WI38 (cell line): ENCODE results near the gene FOXJ1.

Experiments
- H3K4me3 ChIP-seq: 2 replicates; pipeline ENCODE4 v1.5.1; 2011; ENCODE audit warnings: low read depth, mild to moderate bottlenecking, control low read depth, low read length
- TF ChIP-seq, protein P1 (sequence below): IDR thresholded peaks from 2 replicates; pipeline ENCODE4 v1.5.1; 2012; ENCODE audit warnings: low read depth, mild to moderate bottlenecking, control low read depth, low read length

Gene FOXJ1

DNA sequence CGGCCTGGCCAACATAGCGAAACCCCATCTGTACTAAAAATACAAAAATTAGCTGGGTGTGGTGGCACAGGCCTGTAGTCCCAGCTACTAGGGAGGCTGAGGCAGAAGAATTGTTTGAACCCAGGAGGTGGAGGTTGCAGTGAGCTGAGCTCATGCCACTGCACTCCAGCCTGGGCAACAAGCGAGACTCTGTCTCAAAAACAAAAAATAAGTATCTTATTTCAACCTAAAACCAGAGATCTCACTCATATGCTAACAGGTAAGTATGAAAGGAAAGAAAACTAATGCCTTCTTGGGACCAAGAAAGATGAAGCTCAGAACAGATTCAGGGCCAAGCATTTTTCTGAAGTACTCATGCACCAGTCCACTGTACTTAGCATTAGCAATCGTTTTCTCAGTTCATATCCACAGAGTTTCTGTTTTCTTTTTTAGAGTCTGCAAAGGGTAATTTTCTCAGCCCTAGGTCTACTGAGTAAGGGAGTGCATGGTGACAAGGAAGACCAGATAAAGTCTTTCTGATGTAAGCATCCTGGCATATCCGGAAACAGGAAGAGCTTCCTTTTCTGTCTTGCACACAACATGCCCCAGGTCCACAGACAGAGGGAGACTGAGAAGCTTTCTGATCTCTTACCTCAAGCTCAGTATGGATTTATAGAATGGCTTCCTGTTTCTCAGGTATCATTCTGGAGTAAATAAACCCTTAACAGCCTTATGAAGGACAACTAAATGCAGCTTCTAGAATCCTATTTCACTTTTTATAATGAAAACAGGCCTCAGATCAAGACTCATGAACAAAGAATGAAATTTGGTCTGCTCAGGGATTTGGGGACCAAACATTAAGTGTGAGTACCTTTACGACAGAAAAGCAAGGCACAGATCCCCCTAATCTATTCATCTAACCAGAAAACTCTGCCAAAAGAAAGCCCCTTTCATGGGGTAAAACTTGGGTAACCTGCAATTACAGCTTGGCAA is 38.7 kb upstream of the FOXJ1 start:
- no peak overlapping the region for H3K4me3 ChIP-seq
- TF ChIP-seq, protein P1, sequence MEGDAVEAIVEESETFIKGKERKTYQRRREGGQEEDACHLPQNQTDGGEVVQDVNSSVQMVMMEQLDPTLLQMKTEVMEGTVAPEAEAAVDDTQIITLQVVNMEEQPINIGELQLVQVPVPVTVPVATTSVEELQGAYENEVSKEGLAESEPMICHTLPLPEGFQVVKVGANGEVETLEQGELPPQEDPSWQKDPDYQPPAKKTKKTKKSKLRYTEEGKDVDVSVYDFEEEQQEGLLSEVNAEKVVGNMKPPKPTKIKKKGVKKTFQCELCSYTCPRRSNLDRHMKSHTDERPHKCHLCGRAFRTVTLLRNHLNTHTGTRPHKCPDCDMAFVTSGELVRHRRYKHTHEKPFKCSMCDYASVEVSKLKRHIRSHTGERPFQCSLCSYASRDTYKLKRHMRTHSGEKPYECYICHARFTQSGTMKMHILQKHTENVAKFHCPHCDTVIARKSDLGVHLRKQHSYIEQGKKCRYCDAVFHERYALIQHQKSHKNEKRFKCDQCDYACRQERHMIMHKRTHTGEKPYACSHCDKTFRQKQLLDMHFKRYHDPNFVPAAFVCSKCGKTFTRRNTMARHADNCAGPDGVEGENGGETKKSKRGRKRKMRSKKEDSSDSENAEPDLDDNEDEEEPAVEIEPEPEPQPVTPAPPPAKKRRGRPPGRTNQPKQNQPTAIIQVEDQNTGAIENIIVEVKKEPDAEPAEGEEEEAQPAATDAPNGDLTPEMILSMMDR: no peak

GRCh38 chr17:76178124-76178523 is 37.1 kb upstream of the FOXJ1 start:
- H3K4me3 ChIP-seq: no peak overlapping the region
- TF ChIP-seq, protein P1: no peak

DNA sequence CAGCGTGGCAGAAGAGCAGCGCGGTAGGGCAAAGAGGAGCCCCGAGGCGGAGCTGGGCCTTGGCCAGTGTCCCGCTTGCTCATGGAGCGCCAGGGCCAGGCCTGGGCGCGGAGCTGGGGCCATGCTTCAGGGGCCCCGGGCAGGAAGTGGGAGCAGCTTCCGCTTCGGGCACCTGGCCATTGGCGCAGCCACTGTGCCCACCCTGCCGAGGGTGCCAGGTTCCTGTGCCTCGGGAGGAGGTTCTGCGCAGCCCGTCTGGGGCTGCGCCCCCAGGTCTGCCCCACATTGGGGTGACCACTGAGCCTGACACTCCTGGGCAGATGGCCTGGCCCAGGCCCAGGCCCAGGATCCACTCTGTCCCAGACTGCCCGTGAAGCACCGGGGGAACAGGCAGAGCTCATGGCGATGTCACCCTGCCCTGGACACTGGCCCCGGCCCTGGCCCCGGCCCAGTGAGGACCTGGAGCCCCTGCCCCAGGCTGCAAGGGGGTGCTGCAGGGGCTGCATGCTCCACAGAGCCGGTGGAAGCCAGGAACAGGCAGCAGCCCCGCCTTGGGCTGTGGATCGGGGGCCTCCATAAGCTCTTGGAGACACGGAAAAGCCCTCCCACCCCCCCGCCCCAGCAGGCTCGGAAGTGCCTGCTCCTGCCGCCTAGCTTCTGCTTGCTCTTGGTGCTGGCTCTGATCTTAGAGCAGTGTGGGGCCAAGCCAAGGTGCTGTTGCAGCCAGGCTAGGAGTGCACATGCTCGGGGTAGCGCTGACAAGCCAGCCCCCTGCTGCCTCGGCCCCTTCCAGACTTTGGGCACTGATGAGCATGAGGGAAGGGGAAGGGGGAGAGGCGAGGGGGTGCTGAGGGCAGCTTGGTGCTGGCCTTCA is 35.9 kb upstream of the FOXJ1 start:
- H3K4me3 ChIP-seq: no peak overlapping the region
- TF ChIP-seq, protein P1: no peak

- H3K4me3 ChIP-seq: no peak overlapping the region
These were observed 33.0 kb upstream of the FOXJ1 start for GRCh38 chr17:76174037-76174436.

DNA sequence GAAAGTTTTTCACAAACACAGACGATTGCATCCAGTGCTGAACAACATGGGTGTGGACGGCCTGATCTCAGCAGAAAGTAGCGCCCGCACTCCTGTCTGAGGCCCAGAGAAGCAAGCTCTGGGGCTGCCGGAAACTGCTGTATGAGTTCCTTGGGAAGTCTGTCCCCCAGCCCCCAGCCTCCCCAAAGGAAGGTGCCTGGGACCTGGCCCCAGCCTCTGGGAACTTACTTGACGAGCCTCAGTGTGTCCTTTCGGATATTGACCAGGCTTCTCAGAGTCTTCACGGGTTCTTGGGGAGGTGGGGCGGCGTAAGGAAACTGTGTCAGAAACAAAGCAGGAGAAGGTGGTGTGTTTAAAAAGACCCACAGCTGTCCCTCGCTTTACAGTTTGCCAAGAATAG is 32.4 kb upstream of the FOXJ1 start:
- H3K4me3 ChIP-seq: no peak overlapping the region
- TF ChIP-seq, protein P1: no peak

More at GRCh38 chr17:76174037-76174436, 33.0 kb upstream of the FOXJ1 start:
- TF ChIP-seq, protein P1: no peak

GRCh38 chr17:76171706-76172105 is 30.7 kb upstream of the FOXJ1 start:
- H3K4me3 ChIP-seq: no peak overlapping the region
- TF ChIP-seq, protein P1: no peak
